ENCODE data around the gene ARF1. TPM values are rescaled to one million over a fixed set of nuclear protein-coding genes. Genes with fewer than 3 reads are reported as not detected.

Gene ARF1
- total RNA-seq, 1 experiment from 2014 or later, result 292 TPM

DNA sequence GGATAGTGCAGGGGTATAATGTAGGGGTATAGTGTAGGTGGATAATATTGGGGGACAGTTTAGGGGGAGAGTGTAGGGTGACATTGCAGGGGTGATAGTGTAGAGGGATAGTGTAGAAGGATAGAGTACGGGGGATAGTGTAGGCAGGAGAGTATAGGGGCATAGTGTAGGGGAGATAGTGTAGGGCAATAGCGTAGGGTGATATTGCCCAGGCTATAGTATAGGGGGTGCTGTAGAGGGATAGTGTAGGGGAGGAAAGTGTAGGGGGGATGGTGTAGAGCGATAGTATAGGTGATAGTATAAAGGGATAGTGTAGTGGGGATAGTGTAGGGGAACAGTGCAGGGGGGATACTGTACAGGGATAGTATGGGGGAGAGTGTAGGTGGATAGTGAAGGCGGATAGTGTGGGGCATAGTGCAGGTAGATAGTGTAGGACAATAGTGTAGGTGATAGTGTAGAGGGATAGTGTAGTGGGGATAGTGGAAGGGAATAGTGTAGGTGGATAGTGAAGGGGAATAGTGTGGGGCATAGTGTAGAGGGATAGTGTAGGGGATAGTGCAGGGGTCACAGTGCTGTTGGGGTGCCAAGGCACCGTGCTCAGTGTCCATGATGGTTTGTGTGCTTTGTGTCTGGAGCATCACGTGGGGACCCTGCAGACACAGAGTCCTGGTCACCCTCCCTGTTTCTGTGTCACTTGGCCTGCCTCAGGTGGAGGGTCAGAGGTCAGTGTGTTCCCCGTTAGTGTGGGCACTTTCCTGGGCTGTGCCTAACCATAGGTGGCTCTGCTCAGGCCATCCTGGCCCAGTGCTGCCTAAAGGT lies 10.5 kb upstream of the ARF1 start:
- no peak for DNase-seq (ENCODE audit: low spot score)

GRCh38 chr1:228072658-228073043 lies 9.9 kb upstream of the ARF1 start:
- DNase-seq (ENCODE audit: low spot score), result no peak

DNA sequence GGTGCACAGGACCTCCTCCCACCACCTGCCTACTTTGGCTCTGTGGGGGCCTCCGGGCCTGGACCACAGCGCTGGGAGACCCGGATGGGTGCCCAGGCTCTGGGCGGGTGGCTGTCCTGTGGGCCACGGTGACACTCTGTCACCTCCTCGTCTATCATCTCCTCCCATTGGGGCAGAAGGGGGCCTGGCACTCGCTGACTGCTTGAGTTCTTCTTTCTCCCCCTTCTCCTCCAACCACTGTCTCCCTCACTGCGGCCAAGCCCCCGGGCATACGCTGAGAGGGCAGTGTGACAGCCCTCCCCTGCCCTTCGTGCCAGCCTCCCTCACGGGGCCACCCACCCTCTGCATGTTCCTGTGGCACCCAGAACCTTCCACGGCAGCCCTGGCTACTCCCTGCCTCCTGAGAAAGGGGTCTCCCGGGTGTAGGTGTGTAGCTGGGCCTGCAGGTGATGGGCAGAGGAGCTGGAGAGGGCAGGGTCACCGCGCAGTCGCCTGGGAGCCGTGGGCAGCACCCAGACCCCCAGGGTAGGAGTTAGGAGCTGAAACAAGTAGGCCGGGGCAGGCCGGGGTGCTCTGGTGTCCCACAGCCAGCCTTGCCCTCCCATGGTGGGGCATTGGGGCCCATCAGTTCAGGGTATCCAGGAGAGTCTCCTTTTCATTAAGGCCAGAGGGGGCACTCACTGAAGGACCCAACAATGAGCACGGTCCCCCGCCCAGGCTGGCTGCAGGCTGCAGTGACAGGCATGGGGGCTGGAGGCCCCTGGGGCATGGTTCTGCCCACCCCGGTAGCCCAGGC lies 9.2 kb upstream of the ARF1 start:
- DNase-seq (ENCODE audit: low spot score), result no peak

DNA sequence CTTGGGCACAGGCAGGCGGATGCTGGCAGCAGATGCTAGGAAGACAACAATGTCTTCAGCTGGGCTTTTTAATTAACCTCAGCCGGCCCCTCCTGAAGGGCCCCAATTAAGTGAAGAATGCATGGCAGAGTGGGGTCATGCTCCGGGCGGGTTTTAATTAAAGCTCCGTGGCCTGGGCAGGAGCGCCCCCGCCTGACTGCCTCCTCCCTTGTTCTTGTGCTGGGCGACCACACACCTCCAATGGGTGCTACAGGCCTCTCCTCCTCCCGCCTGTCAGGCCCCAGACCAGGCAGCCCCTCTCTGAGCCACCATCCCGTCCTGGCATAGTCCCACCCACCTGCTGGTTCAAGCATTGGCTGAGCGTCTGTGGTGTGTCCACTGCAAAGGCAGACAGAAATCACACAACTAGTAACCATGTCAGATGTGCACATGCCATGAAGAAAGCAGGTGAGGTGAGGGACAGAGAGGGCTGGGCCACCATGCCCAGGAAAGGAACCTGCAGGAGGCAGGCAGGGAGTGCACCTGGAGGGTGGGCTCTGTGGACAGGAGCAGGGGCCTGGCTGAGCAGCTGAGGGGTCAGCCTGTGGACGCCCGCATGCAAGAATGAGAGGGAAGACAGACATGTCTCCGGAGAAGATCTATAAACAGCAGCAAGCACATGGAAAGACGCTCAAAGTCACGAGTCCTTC lies 8.5 kb upstream of the ARF1 start:
- no peak for DNase-seq (ENCODE audit: low spot score)

GRCh38 chr1:228074954-228075730 lies 7.4 kb upstream of the ARF1 start:
- DNase-seq (ENCODE audit: low spot score), result no peak

- DNase-seq (ENCODE audit: low spot score), result no peak
These were observed 6.7 kb upstream of the ARF1 start for GRCh38 chr1:228075801-228076271.

GRCh38 chr1:228076796-228077430 lies 5.6 kb upstream of the ARF1 start:
- no peak for DNase-seq (ENCODE audit: low spot score)

GRCh38 chr1:228077565-228078330 lies 4.8 kb upstream of the ARF1 start:
- no peak for DNase-seq (ENCODE audit: low spot score)

DNA sequence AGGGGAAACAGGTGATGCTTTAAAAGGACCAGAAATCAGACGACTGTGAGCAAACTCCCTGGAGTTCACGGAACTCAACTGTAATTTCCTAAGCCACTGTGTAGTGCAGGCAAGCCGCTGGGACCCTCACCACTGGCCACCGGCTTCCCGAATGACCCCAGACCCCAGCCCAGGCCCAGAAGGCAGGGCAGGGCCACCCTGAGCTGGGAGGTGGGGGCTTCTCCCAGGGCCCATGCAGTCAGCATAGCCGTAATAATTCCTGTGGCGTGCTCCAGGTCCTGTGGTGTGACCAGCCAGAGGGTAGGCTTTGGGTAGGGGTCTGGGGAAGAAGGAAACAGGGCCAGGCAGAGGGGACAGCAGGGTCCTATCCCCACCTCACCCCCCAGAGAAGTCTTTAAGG lies 3.5 kb upstream of the ARF1 start:
- DNase-seq (ENCODE audit: low spot score), result no peak

DNA sequence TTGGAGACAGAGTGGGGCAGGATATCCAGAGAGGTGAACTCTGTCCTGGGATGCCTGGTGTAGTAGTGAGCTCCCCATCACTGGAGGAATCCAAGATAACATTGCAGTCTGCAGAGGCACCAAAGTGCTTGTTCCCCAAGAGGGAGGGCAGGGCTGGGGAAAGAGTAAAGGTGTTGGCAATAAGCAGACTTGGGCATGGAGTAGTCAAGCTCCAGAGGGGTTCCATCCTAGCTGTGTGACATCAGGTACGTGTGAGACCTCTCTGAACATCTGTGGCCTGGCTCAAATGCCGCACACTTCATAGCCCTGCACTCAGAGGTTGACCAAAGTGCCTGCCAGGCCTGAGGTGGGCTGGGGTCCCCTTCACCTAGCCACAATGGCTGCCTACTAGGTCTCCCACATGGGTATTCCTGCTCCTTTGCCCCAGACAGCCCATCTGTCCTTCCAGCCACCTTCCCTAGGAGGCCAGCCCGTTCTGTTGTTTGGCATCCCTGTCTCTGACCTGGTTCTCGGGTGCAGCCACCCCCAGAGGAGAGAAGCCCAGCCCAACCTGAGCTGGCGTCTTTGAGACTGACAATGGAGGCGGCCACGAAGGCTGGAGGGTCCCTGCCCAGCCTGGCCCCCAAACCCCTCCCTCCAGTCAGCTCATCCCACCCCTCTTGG lies 2.8 kb upstream of the ARF1 start:
- no peak for DNase-seq (ENCODE audit: low spot score)

- no peak for DNase-seq (ENCODE audit: low spot score)
These were observed 1.4 kb upstream of the ARF1 start for GRCh38 chr1:228081144-228081543.

GRCh38 chr1:228081578-228082213 lies 812 bp upstream of the ARF1 start:
- no peak for DNase-seq (ENCODE audit: low spot score)

DNA sequence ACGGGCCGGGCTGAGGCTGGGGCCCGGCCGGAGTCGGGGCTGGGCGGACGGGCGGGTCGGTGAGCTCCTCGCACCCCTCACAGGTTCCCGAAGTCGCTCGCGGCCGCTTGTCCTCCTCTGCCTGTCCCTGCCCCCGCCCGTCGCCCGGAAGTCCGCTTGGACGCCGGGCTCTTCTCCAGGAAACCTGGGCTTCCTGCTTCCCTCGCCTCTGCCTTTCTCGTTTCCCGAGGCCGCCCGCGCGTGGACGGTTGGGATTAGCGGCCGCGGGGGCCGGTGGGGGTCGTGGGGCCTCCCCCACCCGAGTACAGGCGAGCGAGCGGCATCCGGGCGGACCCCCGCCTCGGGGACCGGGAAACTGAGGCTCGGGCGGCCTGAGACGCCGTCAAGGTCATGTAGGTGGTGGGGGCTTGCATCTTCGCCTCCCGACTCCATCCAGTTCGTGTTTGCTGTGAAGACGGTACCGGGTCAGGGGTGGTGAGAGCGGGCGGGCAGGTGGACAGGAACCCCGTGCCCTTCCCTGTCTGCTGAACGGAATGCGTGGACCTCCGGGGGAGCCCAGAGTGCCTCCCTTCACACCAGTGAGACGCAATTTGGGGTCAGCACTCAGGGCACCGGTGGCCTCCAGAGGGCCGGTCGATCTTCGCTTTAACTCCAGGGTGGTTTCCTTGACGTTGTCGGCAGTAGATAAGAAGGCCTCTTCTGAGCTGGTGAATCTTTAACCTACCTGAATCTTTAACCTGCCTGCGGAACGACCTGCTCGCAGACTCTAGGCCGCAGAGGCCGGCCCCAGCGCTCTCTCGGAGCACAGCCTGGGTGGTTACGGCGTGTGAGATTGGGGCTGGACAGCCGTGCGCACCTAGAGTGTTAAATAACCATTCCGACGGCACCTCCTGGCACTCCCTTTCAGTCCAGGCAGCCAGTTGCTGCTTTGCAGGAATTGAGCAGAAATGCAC lies 686 bp downstream of the ARF1 start:
- no peak for DNase-seq (ENCODE audit: low spot score)

GRCh38 chr1:228083871-228084278 lies 1.4 kb downstream of the ARF1 start:
- DNase-seq (ENCODE audit: low spot score), result no peak

DNA sequence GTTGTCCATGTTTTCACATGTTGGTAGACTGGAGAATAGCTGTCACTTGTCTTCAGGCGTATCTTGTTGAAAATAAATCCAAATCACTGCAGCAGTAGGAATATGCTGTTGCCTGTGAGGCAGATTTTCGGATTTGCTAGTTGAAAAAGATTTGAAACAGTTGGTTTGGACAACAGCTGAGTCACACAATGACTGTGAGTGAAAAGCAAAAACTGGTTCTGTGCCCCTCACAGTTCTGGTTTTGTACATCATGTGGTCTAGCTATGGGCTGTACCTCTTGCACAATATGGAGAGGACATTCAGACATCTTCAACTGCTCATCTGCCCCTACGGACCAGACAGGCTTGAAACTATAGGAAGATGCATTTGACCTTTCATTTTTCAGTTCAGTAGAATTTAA lies 1.8 kb downstream of the ARF1 start:
- DNase-seq (ENCODE audit: low spot score), result no peak

GRCh38 chr1:228084797-228085196 lies 2.3 kb downstream of the ARF1 start:
- no peak for DNase-seq (ENCODE audit: low spot score)

DNA sequence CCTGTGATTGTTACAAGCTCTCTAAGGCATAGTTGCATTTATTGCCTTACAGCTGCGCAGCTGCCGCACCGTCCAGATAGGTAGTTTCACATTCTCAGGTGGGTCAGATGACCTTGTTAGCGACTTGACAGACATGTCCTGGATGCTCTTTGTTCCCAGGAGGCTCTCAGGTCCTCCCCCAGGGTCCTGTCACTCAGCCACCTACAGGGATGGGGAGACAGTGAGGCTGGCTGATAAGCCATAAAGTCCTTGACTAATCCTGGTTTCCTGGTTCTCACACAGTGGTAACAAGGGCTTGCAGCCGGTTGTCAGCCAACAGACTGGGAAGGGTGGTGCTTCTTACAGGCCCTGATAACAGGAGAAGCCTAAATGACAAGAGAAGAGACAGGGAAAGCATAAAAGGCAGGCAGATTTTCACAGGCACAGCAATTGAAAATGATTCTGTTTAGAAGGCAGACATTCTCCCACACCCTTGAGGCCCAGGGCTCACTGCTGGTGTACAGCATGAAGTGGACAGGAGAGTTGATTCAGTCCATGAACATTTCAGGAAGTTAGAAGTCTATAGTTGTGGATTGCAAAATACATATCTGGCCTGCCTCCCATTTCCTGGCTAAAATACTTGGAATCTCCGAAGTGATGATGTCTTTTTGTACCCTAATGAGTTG lies 2.9 kb downstream of the ARF1 start:
- DNase-seq (ENCODE audit: low spot score), result peak; percentile 62

All from A172 (cell line).